ENCODE measurements around the gene IMPG2. TPM values are rescaled to one million over a fixed set of nuclear protein-coding genes. Genes with fewer than 3 reads are reported as not detected.

The IMPG2 gene
- total and polyA plus RNA-seq, 2 donors (not counting 1 experiment from before 2014, with no cell fraction given) = 0.21 to 0.44 TPM

DNA sequence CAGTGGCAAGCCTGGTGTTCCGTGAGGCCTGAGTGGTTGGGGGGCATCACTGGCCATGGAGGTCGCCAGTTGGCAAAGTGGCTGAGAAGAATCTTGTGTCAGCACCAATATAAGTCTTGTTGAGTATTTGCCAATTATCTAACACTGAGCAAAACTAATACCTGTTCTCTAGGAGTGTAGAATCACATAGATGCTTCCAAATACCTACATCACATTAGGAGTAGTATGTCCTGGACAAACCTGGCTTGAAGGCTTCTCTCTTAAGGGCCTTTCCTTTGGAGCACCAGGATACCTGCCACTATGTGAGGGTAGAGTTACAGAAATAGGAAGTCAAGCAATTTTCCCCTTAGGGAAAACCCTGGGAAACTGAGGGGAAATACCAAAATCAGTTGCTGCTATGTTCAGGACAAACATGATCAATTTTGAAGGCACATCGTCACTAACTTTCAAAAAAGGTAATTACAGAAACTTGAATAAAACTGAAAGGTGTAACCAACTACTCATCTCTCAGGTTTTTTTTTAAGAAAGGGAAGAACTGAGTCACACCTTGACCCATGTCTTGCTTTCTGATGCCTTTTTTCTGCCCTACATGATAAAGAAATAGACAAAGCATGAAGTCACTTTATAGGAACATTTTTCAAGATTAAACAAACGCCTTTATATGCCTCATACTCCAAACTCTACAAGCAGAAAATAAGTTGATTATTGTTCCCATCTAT, 100.4 kb downstream of the IMPG2 start:
- intact Hi-C loops (cut with micrococcal nuclease) = no loop called here
- Histone ChIP-seq H3K27me3 (replicated peaks in 1 of 4; ENCODE audit: control extremely low read depth in 1 of 4, control insufficient read depth in 3 of 4, insufficient read depth in 4 of 4, low read length in 3 of 4) (no peaks in the 10 kb centered on the region), H3K4me2 (replicated peaks; ENCODE audit: low read depth, low read length, poor library complexity, severe bottlenecking) (no peak overlapping the region), H3K79me2 (ENCODE audit: control insufficient read depth, insufficient read depth, low read length) (no peaks in the 10 kb centered on the region), H3K36me3 (replicated peaks in 1 of 2; ENCODE audit: control extremely low read depth in 1 of 2, control insufficient read depth in 1 of 2, extremely low read depth in 1 of 2, insufficient read depth in 2 of 2, low read length in 1 of 2) (no peaks in the 10 kb centered on the region), H3K4me1 (ENCODE audit: control insufficient read depth in 2 of 2, insufficient read depth in 2 of 2, low read length in 2 of 2) (no peaks in the 10 kb centered on the region), H4K20me1 (ENCODE audit: control insufficient read depth, insufficient read depth, low read length, poor library complexity, severe bottlenecking) (no peaks in the 10 kb centered on the region), H3K9me3 (ENCODE audit: control extremely low read depth in 1 of 3, control insufficient read depth in 2 of 3, insufficient read depth in 1 of 3, low read length in 2 of 3) (peaks cover 0 to 8% (median 4%) of the 10 kb centered on the region in 3 donors), H3K4me3 (ENCODE audit: control extremely low read depth in 1 of 5, extremely low read depth in 1 of 5, insufficient read depth in 1 of 5, low read depth in 2 of 5, low read length in 4 of 5) (no peak overlapping the region), H3K27ac (ENCODE audit: low read length in 2 of 2) (no peak overlapping the region), H2AFZ (ENCODE audit: insufficient read depth, low read depth, low read length, poor library complexity, severe bottlenecking) (no peak overlapping the region), H3K9ac (ENCODE audit: low read length) (no peak overlapping the region)
- no CpG with 5 or more reads among the region's 4 CpGs for WGBS (ENCODE audit: insufficient coverage)
- DNase-seq = no peak
- Mint-ChIP-seq H3K9me3 (ENCODE audit: insufficient read depth) (peaks cover 5% of the 10 kb centered on the region), H3K4me1 (no peaks in the 10 kb centered on the region), H3K27me3 (no peaks in the 10 kb centered on the region), H3K4me3 (no peak overlapping the region), H3K27ac (no peak overlapping the region)
- ChIA-PET CTCF (no interaction called here), POLR2A (no interaction called here)
- ATAC-seq (ENCODE audit: low read depth) = no peak
- TF ChIP-seq EZH2 (IDR thresholded peaks at IDR 0.05; ENCODE audit: borderline replicate concordance, insufficient read depth, low read depth, low read length, poor library complexity, severe bottlenecking) = no peak
- TF ChIP-seq, protein P1, sequence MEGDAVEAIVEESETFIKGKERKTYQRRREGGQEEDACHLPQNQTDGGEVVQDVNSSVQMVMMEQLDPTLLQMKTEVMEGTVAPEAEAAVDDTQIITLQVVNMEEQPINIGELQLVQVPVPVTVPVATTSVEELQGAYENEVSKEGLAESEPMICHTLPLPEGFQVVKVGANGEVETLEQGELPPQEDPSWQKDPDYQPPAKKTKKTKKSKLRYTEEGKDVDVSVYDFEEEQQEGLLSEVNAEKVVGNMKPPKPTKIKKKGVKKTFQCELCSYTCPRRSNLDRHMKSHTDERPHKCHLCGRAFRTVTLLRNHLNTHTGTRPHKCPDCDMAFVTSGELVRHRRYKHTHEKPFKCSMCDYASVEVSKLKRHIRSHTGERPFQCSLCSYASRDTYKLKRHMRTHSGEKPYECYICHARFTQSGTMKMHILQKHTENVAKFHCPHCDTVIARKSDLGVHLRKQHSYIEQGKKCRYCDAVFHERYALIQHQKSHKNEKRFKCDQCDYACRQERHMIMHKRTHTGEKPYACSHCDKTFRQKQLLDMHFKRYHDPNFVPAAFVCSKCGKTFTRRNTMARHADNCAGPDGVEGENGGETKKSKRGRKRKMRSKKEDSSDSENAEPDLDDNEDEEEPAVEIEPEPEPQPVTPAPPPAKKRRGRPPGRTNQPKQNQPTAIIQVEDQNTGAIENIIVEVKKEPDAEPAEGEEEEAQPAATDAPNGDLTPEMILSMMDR (IDR thresholded peaks at IDR 0.05) = no peak

DNA sequence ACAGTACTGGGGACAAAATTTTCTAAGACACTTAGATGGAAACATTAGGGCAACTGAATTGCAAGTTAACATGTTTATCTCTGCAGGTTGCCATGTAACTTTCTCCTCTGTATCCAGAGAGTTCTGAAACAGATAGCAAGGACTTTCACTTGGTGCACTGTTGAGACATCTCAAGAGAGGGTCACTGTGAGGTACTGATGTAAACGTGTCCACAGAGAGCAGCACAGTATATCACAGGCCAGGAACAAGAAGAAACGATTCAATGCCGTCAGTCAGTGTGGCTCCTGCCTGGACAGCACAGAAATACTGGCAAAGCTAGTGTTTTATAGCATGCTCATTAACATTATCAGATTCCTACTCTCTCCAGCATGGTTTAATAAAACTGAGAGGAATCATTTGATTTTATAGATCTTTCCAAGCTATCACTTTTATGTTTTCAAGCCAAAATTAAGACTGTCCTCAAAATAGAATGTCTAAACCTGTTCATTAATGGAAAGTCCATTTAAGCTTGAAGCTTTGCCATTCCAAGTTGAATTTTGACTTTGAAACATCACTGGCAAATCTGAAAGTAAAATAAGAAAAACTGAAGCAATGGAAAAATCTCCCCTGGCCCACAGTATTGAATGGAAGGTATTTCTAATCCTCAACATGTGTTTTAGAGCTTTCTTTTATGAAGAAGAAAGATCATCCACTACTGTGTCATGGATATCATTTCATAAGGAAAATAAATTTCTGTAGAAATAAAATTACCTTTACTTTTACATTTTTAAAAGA, 102.7 kb downstream of the IMPG2 start:
- POLR2A ChIA-PET = no interaction called here

More for the DNA sequence above, 102.7 kb downstream of the IMPG2 start:
- no peaks in the 10 kb centered on the region for H3K79me2 ChIP-seq (ENCODE audit: control insufficient read depth, insufficient read depth, low read length)
- no peaks in the 10 kb centered on the region for H3K4me1 ChIP-seq (ENCODE audit: control insufficient read depth in 2 of 2, insufficient read depth in 2 of 2, low read length in 2 of 2)
- no peak overlapping the region for H2AFZ ChIP-seq (ENCODE audit: insufficient read depth, low read depth, low read length, poor library complexity, severe bottlenecking)
- H4K20me1 ChIP-seq (ENCODE audit: control insufficient read depth, insufficient read depth, low read length, poor library complexity, severe bottlenecking) = no peaks in the 10 kb centered on the region
- H3K4me3 Mint-ChIP-seq = no peak overlapping the region
- no peak for TF ChIP-seq EZH2 (IDR thresholded peaks at IDR 0.05; ENCODE audit: borderline replicate concordance, insufficient read depth, low read depth, low read length, poor library complexity, severe bottlenecking)
- TF ChIP-seq, protein P1 (IDR thresholded peaks at IDR 0.05) = no peak
- CTCF ChIA-PET = no interaction called here
- DNase-seq (no peak), ATAC-seq (ENCODE audit: low read depth) (no peak)
- H3K9me3 Mint-ChIP-seq (ENCODE audit: insufficient read depth) = peaks cover 8% of the 10 kb centered on the region
- no peak overlapping the region for H3K27ac Mint-ChIP-seq
- no peaks in the 10 kb centered on the region for H3K36me3 ChIP-seq (replicated peaks in 1 of 2; ENCODE audit: control extremely low read depth in 1 of 2, control insufficient read depth in 1 of 2, extremely low read depth in 1 of 2, insufficient read depth in 2 of 2, low read length in 1 of 2)
- no peak overlapping the region for H3K9ac ChIP-seq (ENCODE audit: low read length)
- no peak overlapping the region for H3K4me2 ChIP-seq (replicated peaks; ENCODE audit: low read depth, low read length, poor library complexity, severe bottlenecking)
- no peaks in the 10 kb centered on the region for H3K4me1 Mint-ChIP-seq
- H3K9me3 ChIP-seq (ENCODE audit: control extremely low read depth in 1 of 3, control insufficient read depth in 2 of 3, insufficient read depth in 1 of 3, low read length in 2 of 3) = peaks cover 0 to 14% (median 12%) of the 10 kb centered on the region in 3 donors
- no peak overlapping the region for H3K4me3 ChIP-seq (ENCODE audit: control extremely low read depth in 1 of 5, extremely low read depth in 1 of 5, insufficient read depth in 1 of 5, low read depth in 2 of 5, low read length in 4 of 5)
- no peak overlapping the region for H3K27ac ChIP-seq (ENCODE audit: low read length in 2 of 2)
- H3K27me3 ChIP-seq (replicated peaks in 1 of 4; ENCODE audit: control extremely low read depth in 1 of 4, control insufficient read depth in 3 of 4, insufficient read depth in 4 of 4, low read length in 3 of 4) = no peaks in the 10 kb centered on the region
- no peaks in the 10 kb centered on the region for H3K27me3 Mint-ChIP-seq
- 90% methylated on average over 3 of the region's 3 CpGs for WGBS (ENCODE audit: insufficient coverage)
- intact Hi-C loops (cut with micrococcal nuclease) = no loop called here
